Gastroesophageal sphincter (tissue), 3 donors: ENCODE results near the gene SORD.
"Not testable (repeated sequence)": the region's sequence is repeated elsewhere in the genome, so short reads cannot be mapped to it uniquely, and the experiment has no call there.

Source experiments
- CTCF ChIP-seq, 4 experiments: fragments of 200-600 bp in 2 of 4; fragments of 450-650 bp in 2 of 4; sonication (generic) in 1 of 4; IDR thresholded peaks; one replicate each; pipeline ENCODE4 v1.5.1; 2017 to 2019; ENCODE audit warnings: antibody characterized with exemption in 4 of 4, mild to moderate bottlenecking in 2 of 4, moderate library complexity in 2 of 4
- POLR2A ChIP-seq, 2 donors: fragments of 450-650 bp; IDR thresholded peaks; one replicate each; pipeline ENCODE4 v1.6.1; 2017; ENCODE audit warnings: antibody characterized with exemption in 2 of 2, mild to moderate bottlenecking in 2 of 2, moderate library complexity in 1 of 2

DNA sequence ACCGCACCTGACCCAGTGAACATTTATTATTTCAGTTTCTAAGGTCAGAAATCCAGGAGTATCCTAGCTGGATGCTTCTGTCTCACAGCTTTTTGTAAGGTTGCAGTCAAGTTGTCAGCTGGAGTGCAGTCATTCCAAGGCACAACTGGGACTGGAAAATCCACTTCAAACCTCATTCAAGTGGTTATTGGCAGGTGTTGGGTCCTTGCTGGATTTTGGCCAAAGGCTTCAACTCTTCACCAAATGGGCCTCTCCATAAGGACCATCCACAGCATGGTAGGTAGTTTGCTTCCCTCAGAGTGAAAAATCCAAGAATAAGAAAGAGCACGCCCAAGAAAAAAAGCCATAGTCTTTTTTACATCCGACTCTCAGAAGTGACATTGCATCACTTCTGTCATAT lies 46.8 kb upstream of the SORD start:
- not testable (repeated sequence) for TF ChIP-seq CTCF, POLR2A (IDR thresholded peaks at IDR 0.05)
